Right kidney (tissue), 1 donor: ENCODE data around the gene MARS1.

ENCODE experiments used
- DNase-seq: peaks from one replicate; pipeline ENCODE4 v3.0.0-alpha.2; 2016

Gene MARS1

GRCh38 chr12:57528831-57529555, 41.1 kb downstream of the MARS1 start:
- DNase-seq: no peak

GRCh38 chr12:57529831-57530230, 42.0 kb downstream of the MARS1 start:
- no peak for DNase-seq

GRCh38 chr12:57530396-57531142, 42.7 kb downstream of the MARS1 start:
- no peak for DNase-seq

GRCh38 chr12:57531836-57532235, 44.0 kb downstream of the MARS1 start:
- DNase-seq: no peak

- DNase-seq: no peak
Measured at GRCh38 chr12:57533108-57533507, 45.2 kb downstream of the MARS1 start.

- no peak for DNase-seq
Measured at GRCh38 chr12:57534250-57534649, 46.4 kb downstream of the MARS1 start.

- DNase-seq: no peak
Measured at GRCh38 chr12:57534991-57535543, 47.2 kb downstream of the MARS1 start.

- DNase-seq: no peak
Measured at GRCh38 chr12:57535764-57536596, 48.1 kb downstream of the MARS1 start.

GRCh38 chr12:57536597-57536942, 48.7 kb downstream of the MARS1 start:
- no peak for DNase-seq

GRCh38 chr12:57539134-57539768, 51.4 kb downstream of the MARS1 start:
- DNase-seq: no peak

- no peak for DNase-seq
Measured at GRCh38 chr12:57541001-57541400, 53.1 kb downstream of the MARS1 start.

GRCh38 chr12:57541717-57542116, 53.8 kb downstream of the MARS1 start:
- DNase-seq: no peak

- DNase-seq: no peak
Measured at GRCh38 chr12:57543581-57543980, 55.7 kb downstream of the MARS1 start.

- DNase-seq: no peak
Measured at GRCh38 chr12:57545809-57546437, 58.1 kb downstream of the MARS1 start.

- DNase-seq: peak; percentile 82
Measured at GRCh38 chr12:57546438-57547287, 58.8 kb downstream of the MARS1 start, which contains the start of gene DCTN2. Gene DCTN2, minus strand, starts transcription at chr12:57547192. Its CDS starts 129 bp downstream, at chr12:57547063.

GRCh38 chr12:57547288-57548012, 59.6 kb downstream of the MARS1 start:
- no peak for DNase-seq

- no peak for DNase-seq
Measured at GRCh38 chr12:57548013-57548315, 60.1 kb downstream of the MARS1 start.

GRCh38 chr12:57548488-57548887, 60.6 kb downstream of the MARS1 start:
- no peak for DNase-seq

GRCh38 chr12:57549203-57549908, 61.5 kb downstream of the MARS1 start:
- DNase-seq: no peak
